GM12872 (cell line): Measurements from ENCODE around the gene TRIM9.

ENCODE experiments used
- CTCF ChIP-seq: IDR thresholded peaks from 3 replicates; pipeline ENCODE4 v1.5.1; 2011; ENCODE audit warnings: low read depth, mild to moderate bottlenecking, low read length, moderate library complexity; ENCODE audit not compliant: insufficient read depth

Gene TRIM9

GRCh38 chr14:50985124-50985858 lies 109.6 kb downstream of the TRIM9 start:
- TF ChIP-seq CTCF = no peak

- no peak for TF ChIP-seq CTCF
Observed at GRCh38 chr14:50984036-50984710, 110.7 kb downstream of the TRIM9 start.

- TF ChIP-seq CTCF = no peak
Observed at GRCh38 chr14:50979941-50980850, 114.7 kb downstream of the TRIM9 start.

- TF ChIP-seq CTCF = no peak
Observed at GRCh38 chr14:50978888-50979287, 116.0 kb downstream of the TRIM9 start.

- no peak for TF ChIP-seq CTCF
Observed at GRCh38 chr14:50978529-50978871, 116.4 kb downstream of the TRIM9 start.

- no peak for TF ChIP-seq CTCF
Observed at GRCh38 chr14:50977863-50978528, 116.9 kb downstream of the TRIM9 start.

GRCh38 chr14:50974118-50974517 lies 120.8 kb downstream of the TRIM9 start:
- TF ChIP-seq CTCF = no peak
